Right lobe of liver (tissue), 6 donors: ENCODE results near the gene P2RY4. TPM values are rescaled to one million over a fixed set of nuclear protein-coding genes. Genes with fewer than 3 reads are reported as not detected.
"Not testable (repeated sequence)": the region's sequence is repeated elsewhere in the genome, so short reads cannot be mapped to it uniquely, and the experiment has no call there.

Experiments
- ATAC-seq, 4 donors: fragments of 200-7000 bp; cut with Tn5 transposase; one replicate each; pipeline ENCODE4 v1.9.1; 2020; ENCODE audit warnings: mild to moderate bottlenecking in 4 of 4, moderate library complexity in 4 of 4
- DNase-seq, 3 donors: peaks; one replicate each; pipeline ENCODE4 v3.0.0-alpha.2; 2020
- H3K27ac ChIP-seq, 3 donors: fragments of 200-600 bp; one replicate each; pipeline ENCODE4 v1.8.0; 2022
- H3K27me3 ChIP-seq, 2 donors: fragments of 200-600 bp; one replicate each; pipeline ENCODE4 v1.8.0; 2022
- H3K36me3 ChIP-seq, 4 donors: fragments of 200-600 bp; sonication (generic) in 1 of 4; one replicate each; pipeline versions ENCODE4 v1.5.1 to v1.8.0; 2017 to 2022; ENCODE audit warnings: control low read depth in 1 of 4
- H3K4me1 ChIP-seq, 4 donors: fragments of 200-600 bp; sonication (generic) in 1 of 4; one replicate each; pipeline versions ENCODE4 v1.5.1 to v1.8.0; 2017 to 2022; ENCODE audit warnings: control low read depth in 1 of 4
- H3K4me3 ChIP-seq, 3 donors: fragments of 200-600 bp; one replicate each; pipeline ENCODE4 v1.8.0; 2022
- H3K9me3 ChIP-seq, 4 donors: fragments of 200-600 bp; sonication (generic) in 1 of 4; one replicate each; pipeline versions ENCODE4 v1.5.1 to v1.8.0; 2017 to 2022; ENCODE audit warnings: control low read depth in 1 of 4
- POLR2A ChIP-seq: fragments of 450-650 bp; IDR thresholded peaks from one replicate; pipeline ENCODE4 v1.6.1; 2017; ENCODE audit warnings: antibody characterized with exemption, mild to moderate bottlenecking
- WGBS: methylation state at CpG from one replicate; pipeline ENCODE4 v1.1.6; 2018; ENCODE audit warnings: low coverage, low lambda C conversion rate; ENCODE audit not compliant: insufficient coverage; ENCODE audit errors: missing lambda C conversion rate; 5-methylcytosine and 5-hydroxymethylcytosine counted together
- intact Hi-C, 2 donors: fragments of 100-400 bp; cut with DNase I; formaldehyde crosslinking; loops; one replicate each; pipeline versions ENCODE4 v1.11.2 to v1.14.1; 2022
- total RNA-seq, 6 experiments: library from RNA; depleted of rRNA in 2 of 6; stranded (reverse); fragments of >200 nt in 2 of 6; fragmentation: NEBNext Ultra II Directional in 3 of 6; extraction: Animal tissue kit (Norgen Biotek cat#: 25700) in 3 of 6; gene quantifications; one replicate each; pipeline versions ENCODE4 v1.1.0 to v1.2.4, GENCODE V29; 2016 to 2023
- TF ChIP-seq, protein P1 (sequence below), 4 donors: fragments of 200-600 bp in 3 of 4; fragments of 450-650 bp in 1 of 4; IDR thresholded peaks; one replicate each; pipeline versions ENCODE4 v1.5.1 to v1.8.0; 2016 to 2022; ENCODE audit warnings: antibody characterized with exemption in 4 of 4, mild to moderate bottlenecking in 2 of 4
- donor health status: DM: no; HTN: yes; CAD: no.
- donor health status: DM: no; HTN: no; CAD: no.
- donor health status: DM: no; HTN: no; CAD: no.
- donor health status: DM: no; HTN: yes; CAD: no.
- donor health status: DM: no; HTN: yes; CAD: no.

The P2RY4 gene
- total RNA-seq, 6 experiments from 2014 or later = 0.18 to 1.4 (median 0.26) TPM

DNA sequence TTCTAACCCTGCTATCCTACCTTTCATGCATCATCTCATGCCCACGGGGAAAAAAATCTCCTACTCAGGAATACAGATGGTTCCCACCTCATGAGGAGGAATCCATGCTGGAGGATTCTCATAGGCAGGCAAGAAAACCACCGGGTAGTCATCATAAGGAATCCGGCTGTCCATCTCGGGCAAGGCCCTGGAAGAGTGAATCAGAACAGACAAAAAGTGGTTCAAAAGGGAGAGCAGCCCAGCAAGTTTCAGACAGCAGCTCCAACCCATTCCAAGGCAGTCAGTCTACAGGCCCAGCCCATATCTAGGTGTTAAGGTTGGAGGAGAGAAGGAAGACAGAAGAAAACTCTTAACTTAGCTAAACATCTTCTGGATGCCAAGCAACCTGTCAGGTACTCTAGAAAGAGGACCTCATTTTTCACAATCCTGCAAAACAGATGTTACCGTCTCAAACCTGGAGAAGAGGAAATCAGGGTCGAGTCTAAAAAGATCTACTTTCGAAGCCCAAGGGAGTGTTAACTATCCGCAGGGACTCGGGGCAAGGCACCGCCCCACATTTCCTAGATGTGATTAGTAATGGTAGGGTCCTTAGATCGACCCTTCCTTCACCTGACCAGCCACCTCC is 29.3 kb upstream of the P2RY4 start:
- no peak for DNase-seq
- H3K9me3 ChIP-seq = no peaks in the 10 kb centered on the region
- H3K36me3 ChIP-seq = peaks cover 0 to 6% (median 0%) of the 10 kb centered on the region in 4 donors
- peaks cover 5% of the 10 kb centered on the region in 2 donors for H3K27me3 ChIP-seq
- TF ChIP-seq, protein P1, sequence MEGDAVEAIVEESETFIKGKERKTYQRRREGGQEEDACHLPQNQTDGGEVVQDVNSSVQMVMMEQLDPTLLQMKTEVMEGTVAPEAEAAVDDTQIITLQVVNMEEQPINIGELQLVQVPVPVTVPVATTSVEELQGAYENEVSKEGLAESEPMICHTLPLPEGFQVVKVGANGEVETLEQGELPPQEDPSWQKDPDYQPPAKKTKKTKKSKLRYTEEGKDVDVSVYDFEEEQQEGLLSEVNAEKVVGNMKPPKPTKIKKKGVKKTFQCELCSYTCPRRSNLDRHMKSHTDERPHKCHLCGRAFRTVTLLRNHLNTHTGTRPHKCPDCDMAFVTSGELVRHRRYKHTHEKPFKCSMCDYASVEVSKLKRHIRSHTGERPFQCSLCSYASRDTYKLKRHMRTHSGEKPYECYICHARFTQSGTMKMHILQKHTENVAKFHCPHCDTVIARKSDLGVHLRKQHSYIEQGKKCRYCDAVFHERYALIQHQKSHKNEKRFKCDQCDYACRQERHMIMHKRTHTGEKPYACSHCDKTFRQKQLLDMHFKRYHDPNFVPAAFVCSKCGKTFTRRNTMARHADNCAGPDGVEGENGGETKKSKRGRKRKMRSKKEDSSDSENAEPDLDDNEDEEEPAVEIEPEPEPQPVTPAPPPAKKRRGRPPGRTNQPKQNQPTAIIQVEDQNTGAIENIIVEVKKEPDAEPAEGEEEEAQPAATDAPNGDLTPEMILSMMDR (IDR thresholded peaks at IDR 0.05) = no peak
- TF ChIP-seq POLR2A = no peak
- peak overlapping the region; percentile 44 to 64 (median 56) for H3K4me3 ChIP-seq
- H3K27ac ChIP-seq = no peak overlapping the region
- intact Hi-C loops = no loop called here
- 77% methylated on average over 4 of the region's 11 CpGs for WGBS
- ATAC-seq = no peak
- peaks cover 0 to 4% (median 0%) of the 10 kb centered on the region in 4 donors for H3K4me1 ChIP-seq

DNA sequence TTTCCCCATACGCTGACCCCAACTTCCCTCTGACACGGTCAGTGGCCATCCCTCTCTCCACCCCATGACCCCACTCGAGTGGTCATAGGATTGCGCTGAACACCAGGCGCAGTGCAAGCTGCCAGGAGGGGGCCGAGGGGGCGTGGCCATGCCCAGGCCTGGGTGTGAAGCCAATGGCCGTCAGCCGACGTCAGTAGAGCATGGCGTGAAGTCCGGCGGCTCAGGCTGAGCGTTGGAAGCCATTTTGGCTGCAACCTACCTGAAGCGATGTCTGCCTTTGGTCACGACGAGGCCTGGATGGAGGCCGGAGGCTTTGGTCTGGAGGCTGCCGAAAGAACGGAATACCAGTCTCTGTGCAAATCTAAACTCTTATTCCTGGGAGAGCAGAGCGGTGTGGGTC is 21.9 kb upstream of the P2RY4 start, which contains the start of gene RAB41:
Gene RAB41, plus strand, starts transcription at position 222 of the 400 bp plus-strand sequence. Its CDS starts 46 bp downstream, at position 268.
- ATAC-seq = no peak
- no peak for TF ChIP-seq POLR2A
- TF ChIP-seq, protein P1 (IDR thresholded peaks at IDR 0.05) = no peak
- H3K36me3 ChIP-seq = peaks cover 0 to 6% (median 0%) of the 10 kb centered on the region in 4 donors
- H3K4me3 ChIP-seq = no peak within 1 kb of the TSS
- 87% methylated on average over 17 of the region's 21 CpGs for WGBS
- intact Hi-C loops = no loop called here
- H3K4me1 ChIP-seq = no peaks in the 10 kb centered on the region
- no peaks in the 10 kb centered on the region for H3K27me3 ChIP-seq
- H3K9me3 ChIP-seq = no peaks in the 10 kb centered on the region
- no peak within 1 kb of the TSS for H3K27ac ChIP-seq
- DNase-seq = no peak

DNA sequence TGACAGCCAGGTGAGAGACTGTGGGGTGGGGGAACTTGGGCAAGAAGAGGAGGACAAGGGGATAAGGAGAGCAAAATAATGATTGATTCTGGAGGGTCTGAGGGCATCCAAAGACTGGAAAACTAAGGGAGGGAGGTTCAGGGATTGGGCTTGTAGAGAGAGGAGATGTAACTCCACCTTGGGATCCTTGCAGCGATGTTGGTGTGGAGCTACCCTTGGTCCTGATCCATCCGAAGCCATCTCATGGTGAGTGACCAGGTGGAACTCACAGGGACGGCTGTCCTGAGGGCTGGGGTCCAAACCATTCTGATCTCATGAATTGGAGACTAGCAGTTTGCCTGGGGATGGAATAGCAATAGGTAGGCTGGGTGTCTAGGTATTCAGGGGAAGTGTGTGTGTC is 20.6 kb upstream of the P2RY4 start:
- peaks cover 0 to 2% (median 0%) of the 10 kb centered on the region in 4 donors for H3K36me3 ChIP-seq
- no peak for TF ChIP-seq POLR2A
- TF ChIP-seq, protein P1 (IDR thresholded peaks at IDR 0.05) = no peak
- H3K9me3 ChIP-seq = no peaks in the 10 kb centered on the region
- H3K4me3 ChIP-seq = no peak overlapping the region
- H3K27ac ChIP-seq = no peak overlapping the region
- ATAC-seq (no peak), DNase-seq (no peak)
- 68% methylated on average over 3 of the region's 3 CpGs for WGBS
- no peaks in the 10 kb centered on the region for H3K27me3 ChIP-seq
- H3K4me1 ChIP-seq = no peaks in the 10 kb centered on the region
- intact Hi-C loops = no loop called here

DNA sequence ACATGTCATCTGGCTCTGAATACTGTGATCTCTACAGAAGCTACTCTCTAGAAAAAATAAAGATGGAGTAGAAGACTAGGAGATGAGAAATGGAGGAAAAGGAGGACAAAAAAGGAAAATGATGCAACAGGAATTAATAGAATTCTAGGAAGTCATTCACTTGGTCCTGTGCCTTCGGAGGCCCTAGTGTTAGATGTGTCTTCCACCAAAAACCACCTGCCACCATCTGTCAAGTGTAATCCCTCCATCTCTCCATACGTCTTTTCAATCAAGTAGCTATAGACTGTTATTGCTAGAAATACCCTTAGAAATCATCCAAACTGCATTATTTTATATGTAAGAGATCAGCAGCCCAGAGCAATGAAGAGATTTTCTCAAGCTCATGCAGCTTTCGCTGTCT is 19.1 kb upstream of the P2RY4 start:
- Histone ChIP-seq H3K9me3 (no peaks in the 10 kb centered on the region), H3K27me3 (no peaks in the 10 kb centered on the region), H3K36me3 (no peaks in the 10 kb centered on the region), H3K4me1 (no peaks in the 10 kb centered on the region), H3K4me3 (no peak overlapping the region), H3K27ac (no peak overlapping the region)
- ATAC-seq (no peak), DNase-seq (no peak)
- no peak for TF ChIP-seq POLR2A
- TF ChIP-seq, protein P1 (IDR thresholded peaks at IDR 0.05) = no peak
- WGBS = 75% methylated on average over 3 of the region's 3 CpGs
- intact Hi-C loops = no loop called here

DNA sequence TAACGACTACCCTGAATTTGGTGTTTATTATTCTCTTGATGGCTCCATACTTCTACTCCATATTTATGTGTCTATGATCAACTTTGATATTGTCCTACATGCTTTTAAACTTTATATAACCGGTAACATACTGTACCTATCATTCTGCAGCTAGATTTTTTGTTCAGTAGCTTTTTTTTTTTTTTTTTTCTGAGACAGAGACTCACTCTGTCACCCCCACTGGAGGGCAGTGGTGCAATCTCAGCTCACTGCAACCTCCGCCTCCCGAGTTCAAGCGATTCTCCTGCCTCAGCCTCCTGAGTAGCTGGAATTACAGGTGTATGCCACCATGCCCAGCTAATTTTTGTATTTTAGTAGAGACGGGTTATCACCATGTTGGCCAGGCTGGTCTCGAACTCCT is 14.0 kb upstream of the P2RY4 start:
- H3K27me3 ChIP-seq, ATAC-seq: not testable (repeated sequence)

More for the DNA sequence above, 14.0 kb upstream of the P2RY4 start:
- DNase-seq, H3K27ac ChIP-seq, intact Hi-C loops, H3K4me3 ChIP-seq, H3K9me3 ChIP-seq, H3K4me1 ChIP-seq, H3K36me3 ChIP-seq: not testable (repeated sequence)
- 63% methylated on average over 6 of the region's 7 CpGs for WGBS
